ENCODE measurements around the gene GAL3ST2.

Gene GAL3ST2

DNA sequence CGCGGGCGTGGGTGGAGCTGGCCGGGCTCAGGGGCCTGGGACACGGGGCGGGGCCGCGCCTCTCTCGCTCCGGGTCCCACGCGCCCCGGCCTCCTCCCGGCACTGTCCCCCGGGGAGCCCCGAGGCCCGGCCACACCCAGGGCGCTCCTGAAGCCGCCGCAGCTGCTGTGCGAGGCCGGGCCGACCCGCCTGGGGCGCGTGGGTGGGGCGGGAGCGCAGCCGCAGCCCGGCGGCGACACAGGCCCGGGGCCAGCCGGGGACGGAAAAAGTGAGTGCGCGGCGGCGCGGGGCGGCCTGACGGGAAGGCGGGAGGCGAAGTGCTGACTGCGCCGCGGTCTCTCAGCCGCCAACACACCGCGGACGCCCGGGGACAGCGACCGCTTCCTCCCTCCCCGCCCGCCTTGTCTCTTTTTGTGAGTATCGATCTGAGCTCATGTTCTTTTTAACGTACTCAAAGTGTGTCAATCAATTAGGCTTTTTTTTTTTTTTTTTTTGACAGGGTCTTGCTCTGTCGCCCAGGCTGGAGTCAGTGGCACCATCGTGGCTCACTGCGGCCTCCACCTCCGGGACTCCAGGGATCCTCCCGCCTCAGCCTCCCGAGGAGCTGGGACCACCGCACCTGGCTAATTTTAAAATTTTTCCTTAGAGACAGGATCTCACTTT lies 67.6 kb downstream of the GAL3ST2 start:
- DNase-seq (ENCODE audit: low read depth in 3 of 3), result peak; percentile 66 to 92 (median 74)

DNA sequence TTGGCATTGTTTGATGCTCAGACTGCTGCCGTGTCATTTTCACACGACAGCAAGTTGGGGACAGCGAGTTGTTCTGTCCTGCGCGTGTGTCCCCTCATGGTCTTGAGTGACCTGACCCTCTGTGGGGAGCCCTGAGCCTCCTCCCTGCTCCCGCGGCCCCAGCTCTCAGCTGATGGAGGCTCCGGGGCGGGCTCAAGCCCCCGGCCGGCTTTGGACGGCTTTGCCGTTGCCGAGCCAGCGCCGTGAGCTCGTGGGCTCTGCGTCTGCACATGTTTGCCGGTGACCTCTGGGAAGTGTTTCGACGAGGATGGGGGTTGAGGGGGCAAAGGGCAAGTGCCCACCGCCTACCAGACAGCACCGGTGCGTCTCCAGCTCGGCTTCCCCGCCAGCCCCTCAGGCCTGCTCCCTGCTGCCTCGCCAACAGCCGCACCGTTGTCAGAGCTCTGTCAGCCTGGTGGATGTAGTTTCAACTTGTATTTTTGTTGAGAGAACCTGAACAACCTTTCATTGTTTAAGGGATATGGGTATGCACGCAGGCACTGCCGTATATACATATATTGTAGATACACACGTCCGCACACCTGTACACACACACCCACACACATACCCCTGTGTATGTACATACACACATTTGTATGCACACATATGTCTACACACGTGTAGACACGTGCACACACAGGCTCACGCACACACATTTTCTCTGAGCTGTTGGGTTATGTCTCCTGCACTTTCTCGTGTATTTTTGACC lies 68.4 kb downstream of the GAL3ST2 start:
- no peak for DNase-seq (ENCODE audit: low read depth in 3 of 3)

DNA sequence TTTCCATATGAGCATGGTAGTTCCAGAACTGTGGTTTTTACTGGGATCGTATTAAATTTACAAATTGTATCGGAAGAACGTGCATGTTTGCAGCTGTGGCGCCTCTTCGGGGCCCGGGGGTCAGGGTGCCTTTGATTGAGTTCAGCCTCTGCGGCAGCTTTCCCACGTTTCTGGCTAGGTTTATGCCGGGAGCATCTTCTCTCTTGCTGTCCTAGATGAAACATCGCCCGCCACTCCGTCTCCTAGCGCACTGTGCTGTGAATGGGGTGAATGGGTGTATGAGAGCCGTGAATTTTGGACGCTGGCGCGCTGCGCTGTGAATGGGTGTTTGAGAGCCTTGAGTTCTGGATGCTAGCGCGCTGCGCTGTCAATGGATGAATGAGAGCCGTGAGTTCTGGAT lies 69.8 kb downstream of the GAL3ST2 start:
- DNase-seq (ENCODE audit: low read depth in 3 of 3), result no peak

DNA sequence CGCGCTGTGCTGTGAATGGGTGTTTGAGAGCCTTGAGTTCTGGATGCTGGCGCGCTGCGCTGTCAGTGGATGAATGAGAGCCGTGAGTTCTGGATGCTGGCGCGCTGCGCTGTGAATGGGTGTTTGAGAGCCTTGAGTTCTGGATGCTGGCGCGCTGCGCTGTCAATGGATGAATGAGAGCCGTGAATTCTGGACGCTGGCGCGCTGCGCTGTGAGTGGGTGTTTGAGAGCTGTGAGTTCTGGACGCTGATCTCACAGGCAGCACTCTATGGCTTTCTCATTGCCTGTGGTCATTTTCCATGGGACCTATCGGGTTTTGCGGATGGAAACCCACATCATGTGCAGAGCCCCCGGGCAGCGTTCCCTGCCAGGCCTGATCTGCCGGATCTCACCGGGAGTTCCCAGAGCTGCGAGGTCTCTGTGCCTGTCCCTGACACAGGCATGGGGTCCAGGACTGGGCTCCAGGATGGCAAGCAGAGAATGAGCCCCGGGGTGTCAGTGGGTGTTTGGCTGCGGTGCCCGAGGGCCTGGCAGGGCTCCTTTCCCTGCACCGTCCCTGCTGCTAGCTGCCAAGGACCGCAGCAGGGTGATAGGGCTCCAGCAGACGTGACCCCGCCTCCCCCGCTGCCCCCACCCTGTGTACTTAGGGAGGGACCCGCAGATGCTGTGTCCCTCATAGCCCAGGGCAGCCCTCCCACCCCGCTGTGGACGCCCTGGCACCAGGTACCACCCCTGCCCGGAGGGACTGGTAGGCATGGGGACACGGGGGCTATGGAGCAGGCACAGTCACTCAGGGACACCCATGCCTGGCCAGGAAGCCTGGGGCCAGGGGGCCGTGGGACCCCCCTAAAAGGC lies 72.4 kb downstream of the GAL3ST2 start:
- no peak for DNase-seq (ENCODE audit: low read depth in 3 of 3)

DNA sequence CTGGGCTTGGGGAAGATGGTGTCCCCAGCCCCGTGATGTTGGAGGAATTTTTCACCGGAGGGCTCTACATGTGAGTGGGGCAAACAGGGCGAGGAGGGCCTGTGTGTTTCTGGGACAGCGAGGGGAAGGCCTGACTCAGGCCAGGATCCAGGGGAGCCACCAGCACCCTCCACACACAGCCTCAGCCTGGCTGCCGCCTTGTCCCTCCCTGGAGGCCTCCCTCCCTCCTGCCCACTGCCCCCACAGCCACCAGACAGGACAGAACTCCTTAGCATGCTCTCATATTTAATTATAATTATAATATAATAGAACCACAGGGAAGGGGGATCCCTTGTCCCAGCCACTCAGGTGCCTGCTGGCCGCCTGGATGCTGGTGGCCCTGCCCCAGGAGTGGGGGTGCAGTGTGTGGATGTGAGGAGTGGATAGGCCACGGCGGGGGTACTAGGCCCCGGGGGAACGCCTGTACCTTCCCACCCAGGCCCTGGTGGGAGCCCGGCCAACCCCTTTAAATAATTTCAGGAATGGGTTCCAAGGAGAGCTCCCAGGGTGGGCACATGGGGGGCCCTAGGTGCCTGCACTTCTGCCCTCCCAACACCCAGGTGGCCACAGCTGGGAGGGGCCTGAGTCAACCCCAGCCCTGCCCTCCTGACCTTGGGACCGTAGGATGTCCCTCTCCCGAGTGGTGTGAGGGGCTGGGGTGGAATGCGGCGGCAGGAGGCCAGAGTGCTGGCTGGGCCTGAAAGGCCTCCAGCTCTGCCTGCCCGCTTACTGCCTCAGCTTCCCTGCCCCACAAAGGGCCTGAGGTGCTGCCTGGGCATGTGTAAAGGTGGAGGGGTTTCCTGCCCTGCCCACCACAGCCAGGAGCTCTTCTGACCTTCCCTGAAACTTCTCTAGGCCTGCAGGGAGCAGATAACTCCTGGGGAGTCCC lies 73.3 kb downstream of the GAL3ST2 start:
- DNase-seq (ENCODE audit: low read depth in 3 of 3), result no peak

DNA sequence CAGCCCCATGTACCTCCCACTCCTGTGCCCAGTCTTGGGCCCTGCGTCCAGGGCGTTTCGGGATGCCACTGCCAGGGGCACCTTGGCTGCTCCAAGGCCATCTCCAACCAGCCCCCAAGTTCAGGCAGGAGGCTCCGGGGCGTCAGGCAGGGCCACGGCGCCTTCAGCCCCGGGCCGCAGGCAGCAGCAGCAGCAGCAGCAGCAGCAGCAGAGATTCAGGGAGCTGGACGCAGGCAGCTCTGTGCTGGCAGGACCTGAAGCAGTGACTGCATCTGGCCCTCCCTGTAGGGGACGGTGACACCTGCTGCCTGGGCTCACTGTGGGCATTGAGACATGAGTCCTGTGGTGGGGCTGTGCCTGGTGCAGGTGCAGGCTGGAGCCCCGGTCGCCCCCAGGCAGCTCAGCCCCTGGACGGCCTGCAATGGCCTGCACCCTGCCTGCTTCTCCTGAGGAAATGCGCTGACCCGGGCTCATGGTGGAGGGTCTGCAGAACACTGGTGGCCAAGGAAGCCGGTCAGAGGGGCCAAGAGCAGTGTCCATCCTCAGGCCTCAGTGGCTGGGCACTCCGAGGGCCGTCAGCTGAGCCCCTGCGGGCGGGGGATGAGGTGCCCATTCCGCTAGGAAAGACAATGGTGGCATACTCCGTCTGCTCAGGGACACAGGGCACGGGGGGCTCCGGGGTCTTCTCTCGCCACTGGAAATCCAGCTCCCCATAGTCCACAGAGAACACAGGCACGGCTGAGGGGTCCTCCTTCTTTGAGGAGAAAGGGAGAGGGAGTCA lies 74.1 kb downstream of the GAL3ST2 start:
- no peak for DNase-seq (ENCODE audit: low read depth in 3 of 3)

DNA sequence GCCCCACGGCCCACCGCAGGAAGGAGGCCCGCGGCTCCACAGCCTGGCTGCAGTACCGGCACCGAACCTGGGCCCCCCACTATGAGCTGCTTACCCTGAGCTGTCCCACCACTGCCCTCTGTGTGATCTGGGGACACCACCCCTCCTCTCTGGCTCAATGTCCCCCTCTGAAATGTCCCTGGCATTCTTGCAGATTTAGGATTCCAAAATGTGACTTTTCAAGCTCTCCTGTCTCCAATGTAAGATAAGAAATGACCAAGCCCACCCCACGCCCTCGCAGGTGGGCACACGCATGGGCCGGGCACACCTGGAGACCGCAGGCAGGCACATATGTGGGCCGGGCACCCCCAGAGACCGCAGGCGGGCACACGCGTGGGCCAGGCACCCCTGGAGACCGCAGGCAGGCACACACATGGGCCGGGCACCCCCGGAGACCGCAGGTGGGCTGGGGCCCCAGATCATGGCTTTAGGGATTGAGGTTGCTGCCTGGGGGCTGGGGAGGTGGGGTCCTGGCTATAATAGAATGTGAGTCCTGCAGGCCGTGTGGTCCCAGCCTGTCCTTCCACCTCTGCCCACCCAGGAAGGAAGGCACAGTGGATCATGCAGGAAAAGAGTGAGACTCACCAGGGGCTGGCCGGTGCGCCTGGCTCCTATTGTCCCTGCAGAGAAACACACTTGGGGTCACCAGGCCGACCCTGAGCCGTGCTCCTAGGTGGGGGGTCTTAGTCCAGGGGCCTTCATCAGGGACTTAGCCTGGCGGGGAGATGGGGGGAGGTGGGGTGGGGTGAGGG lies 74.9 kb downstream of the GAL3ST2 start:
- DNase-seq (ENCODE audit: low read depth in 3 of 3), result no peak

DNA sequence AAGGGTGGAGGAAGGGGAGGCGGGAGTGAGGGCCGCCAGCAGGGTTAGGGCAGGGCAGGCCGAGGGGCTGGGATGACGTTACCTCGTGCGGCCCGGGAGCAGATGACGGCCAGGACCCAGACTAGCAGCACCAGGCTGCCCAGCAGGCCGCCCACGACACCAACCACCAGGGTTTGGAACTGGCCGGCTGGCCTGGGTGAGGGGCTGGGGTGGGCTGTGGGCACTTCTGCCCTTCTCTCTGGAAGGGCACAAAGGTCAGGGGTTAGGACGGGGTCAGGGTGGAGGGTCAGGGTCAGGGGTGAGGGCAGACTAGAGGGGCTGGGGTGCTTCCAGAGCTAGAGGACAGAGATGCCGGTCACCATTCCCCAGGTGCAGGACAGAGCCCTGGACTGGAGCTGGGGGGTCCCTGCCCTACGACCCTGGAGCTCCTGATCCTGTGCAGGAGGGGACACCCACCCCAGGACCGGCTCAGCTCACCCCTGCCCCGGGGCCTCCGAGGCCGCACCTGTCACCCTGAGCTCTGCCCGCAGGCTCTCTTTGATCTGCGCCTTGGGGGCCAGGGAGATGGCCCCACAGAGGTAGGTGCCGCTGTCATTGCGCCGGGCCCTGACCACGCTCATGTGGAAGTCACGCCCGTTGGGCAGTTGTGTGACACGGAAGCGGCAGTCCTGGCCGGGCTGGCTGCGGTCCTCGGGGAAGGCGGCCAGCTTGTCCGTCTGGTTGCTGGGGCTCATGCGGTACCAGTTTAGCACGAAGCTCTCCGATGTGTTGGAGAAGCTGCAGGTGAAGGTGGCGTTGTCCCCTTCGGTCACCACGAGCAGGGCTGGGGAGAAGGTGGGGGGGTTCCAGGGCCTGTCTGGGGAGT lies 75.7 kb downstream of the GAL3ST2 start:
- no peak for DNase-seq (ENCODE audit: low read depth in 3 of 3)

DNA sequence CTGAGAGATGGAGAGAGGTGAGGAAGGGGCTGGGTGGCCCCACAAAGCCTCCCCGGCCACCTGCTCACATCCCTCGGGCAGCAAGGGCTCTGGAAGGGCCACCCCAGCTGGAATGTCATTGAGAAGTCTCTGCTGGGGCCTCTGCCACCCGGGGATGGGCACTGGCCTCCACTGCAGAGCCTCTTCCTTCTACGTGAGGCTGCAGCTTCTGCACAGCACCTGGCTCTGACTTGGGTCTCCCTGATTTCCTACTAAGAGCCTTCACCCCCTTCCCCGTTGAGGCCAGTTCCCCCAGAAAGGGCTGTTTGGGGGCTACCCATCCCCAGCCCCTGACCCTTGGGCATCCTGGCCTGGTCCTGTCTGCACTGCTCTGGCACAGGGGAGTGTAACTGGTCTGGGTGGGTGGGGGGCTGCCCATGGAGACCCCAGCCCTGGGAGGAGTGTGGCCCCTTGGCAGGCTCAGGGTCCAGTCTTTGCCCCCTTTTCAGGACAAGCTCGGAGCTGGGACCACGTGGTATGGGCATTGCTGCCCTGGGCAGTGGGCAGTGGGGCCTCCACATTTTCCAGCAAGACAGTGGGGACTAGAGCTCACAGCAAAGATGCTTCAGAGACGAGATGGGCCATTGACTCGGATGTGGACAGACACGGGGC lies 76.5 kb downstream of the GAL3ST2 start:
- no peak for DNase-seq (ENCODE audit: low read depth in 3 of 3)

Measured in stimulated activated CD4-positive, alpha-beta T cell treated with anti-CD3 and anti-CD28 coated beads, TNF-alpha, amount 100 ng/mL, for 24 hours (primary cell).